ENCODE data around the gene STON2. TPM values are rescaled to one million over a fixed set of nuclear protein-coding genes. Genes with fewer than 3 reads are reported as not detected.
A peak's percentile ranks its signal among the peaks of the same experiment; 100 is the strongest.

Gene STON2
- total RNA-seq, 1 donor from 2014 or later, result 12.0 TPM

GRCh38 chr14:81314443-81315175 is 85.5 kb downstream of the STON2 start:
- ATAC-seq (ENCODE audit: poor library complexity), result no peak
- no peak for DNase-seq
- intact Hi-C loops (cut with DNase I), result no loop called here

- DNase-seq (no peak), ATAC-seq (ENCODE audit: poor library complexity) (no peak)
- intact Hi-C loops (cut with DNase I), result no loop called here
Observed at GRCh38 chr14:81313775-81314429, 86.2 kb downstream of the STON2 start.

GRCh38 chr14:81313200-81313599 is 86.9 kb downstream of the STON2 start:
- no peak for DNase-seq
- intact Hi-C loops (cut with DNase I), result no loop called here
- no peak for ATAC-seq (ENCODE audit: poor library complexity)

GRCh38 chr14:81312289-81312876 is 87.7 kb downstream of the STON2 start:
- intact Hi-C loops (cut with DNase I), result no loop called here
- DNase-seq (no peak), ATAC-seq (ENCODE audit: poor library complexity) (no peak)

GRCh38 chr14:81311778-81312177 is 88.3 kb downstream of the STON2 start:
- DNase-seq (no peak), ATAC-seq (ENCODE audit: poor library complexity) (no peak)
- intact Hi-C loops (cut with DNase I), result no loop called here

- DNase-seq (no peak), ATAC-seq (ENCODE audit: poor library complexity) (peak; percentile 58)
- intact Hi-C loops (cut with DNase I), result no loop called here
Observed at GRCh38 chr14:81311141-81311540, 89.0 kb downstream of the STON2 start.

- intact Hi-C loops (cut with DNase I), result no loop called here
- no peak for ATAC-seq (ENCODE audit: poor library complexity)
Observed at GRCh38 chr14:81310606-81311005, 89.5 kb downstream of the STON2 start.

GRCh38 chr14:81309511-81309910 is 90.6 kb downstream of the STON2 start:
- DNase-seq, result no peak
- intact Hi-C loops (cut with DNase I), result no loop called here
- ATAC-seq (ENCODE audit: poor library complexity), result no peak

More at GRCh38 chr14:81310606-81311005, 89.5 kb downstream of the STON2 start:
- DNase-seq, result no peak

- DNase-seq (no peak), ATAC-seq (ENCODE audit: poor library complexity) (no peak)
- intact Hi-C loops (cut with DNase I), result no loop called here
Observed at GRCh38 chr14:81305743-81306142, 94.4 kb downstream of the STON2 start.

GRCh38 chr14:81305065-81305464 is 95.1 kb downstream of the STON2 start:
- DNase-seq, result no peak
- intact Hi-C loops (cut with DNase I), result no loop called here
- no peak for ATAC-seq (ENCODE audit: poor library complexity)

- DNase-seq (peak; percentile 43), ATAC-seq (ENCODE audit: poor library complexity) (peak; percentile 69)
- intact Hi-C loops (cut with DNase I), result no loop called here
Observed at GRCh38 chr14:81303258-81303935, 96.7 kb downstream of the STON2 start.

GRCh38 chr14:81302638-81303037 is 97.5 kb downstream of the STON2 start:
- DNase-seq, result no peak
- intact Hi-C loops (cut with DNase I), result no loop called here

GRCh38 chr14:81301813-81302212 is 98.3 kb downstream of the STON2 start:
- no peak for ATAC-seq (ENCODE audit: poor library complexity)

More at GRCh38 chr14:81302638-81303037, 97.5 kb downstream of the STON2 start:
- ATAC-seq (ENCODE audit: poor library complexity), result no peak

GRCh38 chr14:81301371-81301770 is 98.8 kb downstream of the STON2 start:
- DNase-seq (no peak), ATAC-seq (ENCODE audit: poor library complexity) (no peak)
- intact Hi-C loops (cut with DNase I), result no loop called here

More at GRCh38 chr14:81301813-81302212, 98.3 kb downstream of the STON2 start:
- intact Hi-C loops (cut with DNase I), result no loop called here
- DNase-seq, result no peak

- no peak for DNase-seq
- no peak for ATAC-seq (ENCODE audit: poor library complexity)
- intact Hi-C loops (cut with DNase I), result no loop called here
Observed at GRCh38 chr14:81298911-81299310, 101.2 kb downstream of the STON2 start.

- ATAC-seq (ENCODE audit: poor library complexity), result no peak
- intact Hi-C loops (cut with DNase I), result no loop called here
- DNase-seq, result no peak
Observed at GRCh38 chr14:81298122-81298521, 102.0 kb downstream of the STON2 start.

GRCh38 chr14:81295958-81296923 is 103.9 kb downstream of the STON2 start:
- ATAC-seq (ENCODE audit: poor library complexity), result no peak
- intact Hi-C loops (cut with DNase I), result no loop called here

GRCh38 chr14:81289516-81289915 is 110.6 kb downstream of the STON2 start:
- intact Hi-C loops (cut with DNase I), result no loop called here
- ATAC-seq (ENCODE audit: poor library complexity), result no peak
- DNase-seq, result no peak

More at GRCh38 chr14:81295958-81296923, 103.9 kb downstream of the STON2 start:
- DNase-seq, result no peak
